Muscle layer of duodenum (tissue), 2 donors: ENCODE data around the gene PAM16.

Experiments
- H3K27ac ChIP-seq: one replicate; pipeline ENCODE4 v1.7.0; 2013; ENCODE audit warnings: mild to moderate bottlenecking, low read length
- H3K27me3 ChIP-seq: one replicate; pipeline ENCODE4 v1.7.0; 2013; ENCODE audit warnings: low read depth, mild to moderate bottlenecking, control low read depth, low read length
- H3K36me3 ChIP-seq, 2 donors: one replicate each; pipeline ENCODE4 v1.7.0; 2013; ENCODE audit warnings: low read length in 2 of 2, control low read depth in 1 of 2, mild to moderate bottlenecking in 1 of 2; ENCODE audit not compliant: insufficient read depth in 2 of 2, control insufficient read depth in 1 of 2
- H3K4me1 ChIP-seq, 2 donors: one replicate each; pipeline ENCODE4 v1.7.0; 2013; ENCODE audit warnings: low read length in 2 of 2, mild to moderate bottlenecking in 2 of 2, control low read depth in 1 of 2, moderate library complexity in 1 of 2; ENCODE audit not compliant: insufficient read depth in 2 of 2, control insufficient read depth in 1 of 2
- H3K4me3 ChIP-seq, 2 donors: one replicate each; pipeline ENCODE4 v1.7.0; 2013; ENCODE audit warnings: low read length in 2 of 2, low read depth in 1 of 2, mild to moderate bottlenecking in 1 of 2
- H3K9me3 ChIP-seq, 2 donors: one replicate each; pipeline ENCODE4 v1.7.0; 2013; ENCODE audit warnings: low read length in 2 of 2, control low read depth in 1 of 2, mild to moderate bottlenecking in 1 of 2; ENCODE audit not compliant: control insufficient read depth in 1 of 2
- donor health status: healthy.

PAM16 gene

GRCh38 chr16:4295581-4295980 lies 55.5 kb downstream of the PAM16 start:
- Histone ChIP-seq H3K27ac (no peak overlapping the region), H3K9me3 (no peaks in the 10 kb centered on the region), H3K36me3 (no peaks in the 10 kb centered on the region), H3K4me3 (no peak overlapping the region), H3K4me1 (peaks cover 8 to 32% of the 10 kb centered on the region in 2 donors), H3K27me3 (no peaks in the 10 kb centered on the region)

DNA sequence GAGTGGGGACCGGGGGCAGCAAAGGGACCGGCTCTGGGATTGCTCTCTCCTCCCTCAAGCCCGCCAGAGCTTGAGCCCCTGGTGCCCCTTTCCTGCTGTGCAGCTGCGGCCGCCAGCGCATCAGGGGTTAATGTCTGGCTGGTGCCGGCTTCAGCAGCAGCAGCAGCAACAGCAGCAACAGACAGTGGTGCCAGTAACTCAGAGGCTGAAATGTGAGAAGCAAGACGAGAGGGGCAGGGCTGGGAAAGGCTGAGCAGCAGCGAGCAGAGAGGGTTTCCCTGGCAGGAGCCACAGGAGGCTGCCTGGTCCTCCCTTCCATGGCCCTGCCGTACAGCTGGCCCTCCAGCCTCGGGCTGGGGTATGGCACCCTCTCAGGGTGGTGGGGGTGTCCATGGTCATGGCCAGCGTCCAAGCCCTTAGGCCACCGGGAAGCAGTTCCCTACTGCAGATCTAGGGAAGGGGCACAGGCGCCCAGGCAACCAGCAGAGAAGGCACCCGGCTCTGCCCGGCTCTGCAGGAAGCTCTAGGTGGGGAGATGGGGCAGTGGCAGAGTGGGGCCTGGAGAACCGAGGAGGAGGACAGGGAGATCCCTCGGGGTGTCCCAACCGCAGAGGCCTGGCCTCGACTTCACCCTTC lies 57.2 kb downstream of the PAM16 start:
- Histone ChIP-seq H3K4me1 (peaks cover 5 to 26% of the 10 kb centered on the region in 2 donors), H3K9me3 (no peaks in the 10 kb centered on the region), H3K36me3 (no peaks in the 10 kb centered on the region), H3K27ac (peak overlapping the region; percentile 4), H3K27me3 (no peaks in the 10 kb centered on the region), H3K4me3 (peak overlapping the region in 1 of 2 donors; percentile 24)

DNA sequence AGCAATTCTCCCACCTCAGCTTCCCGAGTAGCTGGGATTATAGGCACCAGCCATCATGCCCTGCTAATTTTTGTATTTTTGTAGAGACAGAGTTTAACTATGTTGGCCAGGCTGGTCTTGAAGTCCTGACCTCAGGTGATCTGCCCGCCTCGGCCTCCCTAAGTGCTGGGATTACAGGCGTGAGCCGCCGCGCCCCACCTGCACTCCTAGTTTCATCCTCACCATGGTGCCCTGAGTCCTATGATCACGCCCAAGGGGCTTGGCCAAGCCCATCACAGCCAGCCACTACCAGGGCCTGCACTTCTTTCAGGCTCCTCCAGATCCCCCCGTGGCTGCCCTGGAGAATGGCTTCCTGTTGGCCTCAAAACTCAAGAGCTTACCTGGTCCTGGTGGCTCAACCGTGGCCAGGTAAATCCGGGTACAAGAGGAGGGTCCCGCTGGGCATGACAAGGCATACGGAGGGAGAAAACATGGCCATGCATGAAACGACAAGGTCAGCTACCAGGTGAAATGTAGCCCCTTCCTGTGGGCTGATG lies 57.9 kb downstream of the PAM16 start:
- Histone ChIP-seq H3K27ac (no peak overlapping the region), H3K9me3 (no peaks in the 10 kb centered on the region), H3K4me3 (peak overlapping the region in 1 of 2 donors; percentile 24), H3K36me3 (no peaks in the 10 kb centered on the region), H3K27me3 (no peaks in the 10 kb centered on the region), H3K4me1 (peaks cover 5 to 30% of the 10 kb centered on the region in 2 donors)

DNA sequence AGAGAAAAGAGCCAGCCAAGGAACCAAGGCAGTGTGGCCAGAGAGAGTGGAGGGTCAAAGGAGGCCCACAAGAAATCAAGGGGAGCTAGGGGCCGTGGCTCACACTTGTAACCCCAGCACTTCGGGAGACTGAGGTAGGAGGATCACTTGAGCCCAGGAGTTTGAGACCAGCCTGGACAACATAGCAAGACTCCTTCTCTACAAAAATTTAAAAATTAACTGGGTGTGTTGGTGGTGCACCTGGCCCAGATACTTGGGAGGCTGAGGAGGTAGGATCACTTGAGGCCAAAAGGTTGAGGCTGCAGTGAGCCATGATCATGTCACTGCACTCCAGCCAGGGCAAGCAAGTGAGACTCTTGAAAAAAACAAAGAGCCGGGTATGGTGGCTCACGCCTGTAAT lies 59.4 kb downstream of the PAM16 start:
- Histone ChIP-seq H3K4me1 (peaks cover 5 to 32% of the 10 kb centered on the region in 2 donors), H3K27me3 (no peaks in the 10 kb centered on the region), H3K4me3 (no peak overlapping the region), H3K36me3 (no peaks in the 10 kb centered on the region), H3K9me3 (no peaks in the 10 kb centered on the region), H3K27ac (no peak overlapping the region)
